NCI-H1436 treated with DMSO at 0.1 percent for 48 hours (cell line): ENCODE data around the gene TENM4.

ENCODE experiments used
- DNase-seq: peaks from one replicate; lab custom pipeline; 2025; lab: John Stamatoyannopoulos, UW

The TENM4 gene

GRCh38 chr11:79294845-79295731, 145.7 kb downstream of the TENM4 start:
- no peak for DNase-seq

- DNase-seq, result no peak
Observed at GRCh38 chr11:79291948-79292347, 148.9 kb downstream of the TENM4 start.

GRCh38 chr11:79290761-79291160, 150.1 kb downstream of the TENM4 start:
- DNase-seq, result no peak

- DNase-seq, result no peak
Observed at GRCh38 chr11:79287952-79288351, 152.9 kb downstream of the TENM4 start.

- no peak for DNase-seq
Observed at GRCh38 chr11:79285756-79286155, 155.1 kb downstream of the TENM4 start.

GRCh38 chr11:79276736-79277325, 164.0 kb downstream of the TENM4 start:
- no peak for DNase-seq

GRCh38 chr11:79274636-79275331, 166.0 kb downstream of the TENM4 start:
- DNase-seq, result no peak

- no peak for DNase-seq
Observed at GRCh38 chr11:79273781-79274180, 167.0 kb downstream of the TENM4 start.

- no peak for DNase-seq
Observed at GRCh38 chr11:79269611-79270307, 171.1 kb downstream of the TENM4 start.

GRCh38 chr11:79266396-79266795, 174.4 kb downstream of the TENM4 start:
- no peak for DNase-seq

GRCh38 chr11:79265756-79266322, 175.0 kb downstream of the TENM4 start:
- no peak for DNase-seq

- no peak for DNase-seq
Observed at GRCh38 chr11:79264284-79264683, 176.5 kb downstream of the TENM4 start.

GRCh38 chr11:79263001-79263400, 177.8 kb downstream of the TENM4 start:
- no peak for DNase-seq

GRCh38 chr11:79262221-79262620, 178.6 kb downstream of the TENM4 start:
- no peak for DNase-seq

- DNase-seq, result no peak
Observed at GRCh38 chr11:79261684-79262083, 179.1 kb downstream of the TENM4 start.

- DNase-seq, result no peak
Observed at GRCh38 chr11:79259800-79260199, 181.0 kb downstream of the TENM4 start.

GRCh38 chr11:79258576-79258975, 182.3 kb downstream of the TENM4 start:
- no peak for DNase-seq

- no peak for DNase-seq
Observed at GRCh38 chr11:79255965-79256364, 184.9 kb downstream of the TENM4 start.

GRCh38 chr11:79253280-79253679, 187.6 kb downstream of the TENM4 start:
- DNase-seq, result no peak

GRCh38 chr11:79249295-79249993, 191.4 kb downstream of the TENM4 start:
- DNase-seq, result no peak

GRCh38 chr11:79244798-79245197, 196.0 kb downstream of the TENM4 start:
- DNase-seq, result no peak
